Measurements from ENCODE around the gene PPP1R12B. TPM values are rescaled to one million over a fixed set of nuclear protein-coding genes. Genes with fewer than 3 reads are reported as not detected.

PPP1R12B gene
- total RNA-seq, 4 donors from 2014 or later = 20.6 to 120 (median 36.9) TPM

GRCh38 chr1:202571719-202572339 lies 223.3 kb downstream of the PPP1R12B start:
- peaks cover 0 to 54% (median 0%) of the 10 kb centered on the region in 3 donors for H3K36me3 ChIP-seq
- no peak for DNase-seq
- no peak overlapping the region for H3K4me3 ChIP-seq
- no peaks in the 10 kb centered on the region for H3K27me3 ChIP-seq
- intact Hi-C loops (cut with DNase I) = no loop called here
- peak; percentile 37 to 80 (median 68) for TF ChIP-seq CTCF (IDR thresholded peaks at IDR 0.05)
- no peak for TF ChIP-seq POLR2A (IDR thresholded peaks at IDR 0.05)
- peak overlapping the region in 3 of 4 donors; percentile 43 to 52 (median 47) for H3K27ac ChIP-seq
- WGBS, 2 donors = 64 to 66% methylated on average over 3 of the region's 3 CpGs
- H3K4me1 ChIP-seq = peaks cover 11 to 92% (median 27%) of the 10 kb centered on the region in 3 donors
- no peaks in the 10 kb centered on the region for H3K9me3 ChIP-seq

GRCh38 chr1:202572867-202573266 lies 224.4 kb downstream of the PPP1R12B start:
- Histone ChIP-seq H3K27me3 (no peaks in the 10 kb centered on the region), H3K9me3 (no peaks in the 10 kb centered on the region), H3K4me1 (peaks cover 18 to 92% (median 35%) of the 10 kb centered on the region in 3 donors), H3K27ac (peak overlapping the region in 3 of 4 donors; percentile 14 to 41 (median 30)), H3K4me3 (no peak overlapping the region), H3K36me3 (peaks cover 0 to 44% (median 0%) of the 10 kb centered on the region in 3 donors)
- no peak for DNase-seq
- no peak for TF ChIP-seq POLR2A (IDR thresholded peaks at IDR 0.05)
- TF ChIP-seq CTCF (IDR thresholded peaks at IDR 0.05) = no peak
- 40 to 56% methylated on average over 1 of the region's 1 CpG for WGBS, 2 donors
- intact Hi-C loops (cut with DNase I) = no loop called here

- H3K4me3 ChIP-seq = no peak overlapping the region
- intact Hi-C loops (cut with DNase I) = no loop called here
- H3K9me3 ChIP-seq = no peaks in the 10 kb centered on the region
- WGBS, 2 donors = 30 to 70% methylated on average over 2 of the region's 2 CpGs
- no peak for TF ChIP-seq CTCF (IDR thresholded peaks at IDR 0.05)
- no peak for TF ChIP-seq POLR2A (IDR thresholded peaks at IDR 0.05)
- H3K27me3 ChIP-seq = no peaks in the 10 kb centered on the region
- H3K4me1 ChIP-seq = peaks cover 24 to 89% (median 38%) of the 10 kb centered on the region in 3 donors
- no peak for DNase-seq
- H3K36me3 ChIP-seq = peaks cover 0 to 39% (median 0%) of the 10 kb centered on the region in 3 donors
- H3K27ac ChIP-seq = peak overlapping the region; percentile 64 to 83 (median 82)
Observed at GRCh38 chr1:202575918-202576653, 227.6 kb downstream of the PPP1R12B start.

GRCh38 chr1:202576816-202577215 lies 228.3 kb downstream of the PPP1R12B start:
- no peak for TF ChIP-seq POLR2A (IDR thresholded peaks at IDR 0.05)
- TF ChIP-seq CTCF (IDR thresholded peaks at IDR 0.05) = no peak
- DNase-seq = no peak
- Histone ChIP-seq H3K27ac (peak overlapping the region; percentile 64 to 83 (median 80)), H3K36me3 (peaks cover 0 to 43% (median 0%) of the 10 kb centered on the region in 3 donors), H3K9me3 (no peaks in the 10 kb centered on the region), H3K4me3 (no peak overlapping the region), H3K27me3 (no peaks in the 10 kb centered on the region), H3K4me1 (peaks cover 24 to 85% (median 38%) of the 10 kb centered on the region in 3 donors)
- intact Hi-C loops (cut with DNase I) = no loop called here
- 38 to 48% methylated on average over 1 of the region's 1 CpG for WGBS, 2 donors

- H3K4me3 ChIP-seq = no peak overlapping the region
- peaks cover 24 to 80% (median 38%) of the 10 kb centered on the region in 3 donors for H3K4me1 ChIP-seq
- DNase-seq = no peak
- 19 to 40% methylated on average over 2 of the region's 2 CpGs for WGBS, 2 donors
- intact Hi-C loops (cut with DNase I) = no loop called here
- H3K27ac ChIP-seq = peak overlapping the region; percentile 64 to 83 (median 80)
- H3K27me3 ChIP-seq = no peaks in the 10 kb centered on the region
- no peak for TF ChIP-seq POLR2A (IDR thresholded peaks at IDR 0.05)
- TF ChIP-seq CTCF (IDR thresholded peaks at IDR 0.05) = no peak
- peaks cover 0 to 44% (median 0%) of the 10 kb centered on the region in 3 donors for H3K36me3 ChIP-seq
- no peaks in the 10 kb centered on the region for H3K9me3 ChIP-seq
Observed at GRCh38 chr1:202577381-202577780, 228.9 kb downstream of the PPP1R12B start.
